ENCODE measurements around the gene PRB2.
"Not testable (repeated sequence)": the region's sequence is repeated elsewhere in the genome, so short reads cannot be mapped to it uniquely, and the experiment has no call there.

The PRB2 gene

GRCh38 chr12:11395467-11395866 lies at the start of gene PRB2:
TSS of gene PRB2 (minus strand) at chr12:11395567. CDS start at chr12:11395529, 38 bp downstream.
- POLR2A ChIA-PET (ENCODE audit: low non-redundant PET); H3K27ac ChIP-seq; CTCF ChIA-PET; DNase-seq (ENCODE audit: low spot score): not testable (repeated sequence)

- no peak for TF ChIP-seq CTCF (conservative IDR thresholded peaks at IDR 0.05; ENCODE audit: low read depth)
- ChIA-PET CTCF (no interaction called here), POLR2A (ENCODE audit: low non-redundant PET) (no interaction called here)
- no peak overlapping the region for H3K27ac ChIP-seq
- no peak for DNase-seq (ENCODE audit: low spot score)
Observed at GRCh38 chr12:11437966-11438365, 42.6 kb upstream of the PRB2 start.

GRCh38 chr12:11433664-11434063 lies 38.3 kb upstream of the PRB2 start:
- no peak for TF ChIP-seq CTCF (conservative IDR thresholded peaks at IDR 0.05; ENCODE audit: low read depth)
- CTCF ChIA-PET: no interaction called here
- DNase-seq (ENCODE audit: low spot score): no peak
- POLR2A ChIA-PET (ENCODE audit: low non-redundant PET): no interaction called here
- no peak overlapping the region for H3K27ac ChIP-seq

- no peak for TF ChIP-seq CTCF (conservative IDR thresholded peaks at IDR 0.05; ENCODE audit: low read depth)
- DNase-seq (ENCODE audit: low spot score): no peak
- CTCF ChIA-PET: no interaction called here
- POLR2A ChIA-PET (ENCODE audit: low non-redundant PET): no interaction called here
- H3K27ac ChIP-seq: no peak overlapping the region
Observed at GRCh38 chr12:11431486-11431885, 36.1 kb upstream of the PRB2 start.

GRCh38 chr12:11427341-11427740 lies 32.0 kb upstream of the PRB2 start:
- no peak for TF ChIP-seq CTCF (conservative IDR thresholded peaks at IDR 0.05; ENCODE audit: low read depth)
- DNase-seq (ENCODE audit: low spot score): no peak
- no peak overlapping the region for H3K27ac ChIP-seq
- ChIA-PET POLR2A (ENCODE audit: low non-redundant PET) (no interaction called here), CTCF (interaction anchor here (0.5 to 0.6 kb wide), 3 partner anchors 9 to 594 kb away, joined by 3 to 5 read pairs (median 3); no protein-coding TSS in a partner anchor)

- no peak for TF ChIP-seq CTCF (conservative IDR thresholded peaks at IDR 0.05; ENCODE audit: low read depth)
- no peak overlapping the region for H3K27ac ChIP-seq
- ChIA-PET CTCF (no interaction called here), POLR2A (ENCODE audit: low non-redundant PET) (no interaction called here)
- DNase-seq (ENCODE audit: low spot score): no peak
Observed at GRCh38 chr12:11412731-11413130, 17.4 kb upstream of the PRB2 start.

- TF ChIP-seq CTCF (conservative IDR thresholded peaks at IDR 0.05; ENCODE audit: low read depth): no peak
- CTCF ChIA-PET: interaction anchor here (0.7 kb wide), 2 partner anchors 19 to 94 kb away, joined by 3 read pairs; no protein-coding TSS in a partner anchor
- DNase-seq (ENCODE audit: low spot score): peak; percentile 9
- H3K27ac ChIP-seq: no peak overlapping the region
- POLR2A ChIA-PET (ENCODE audit: low non-redundant PET): no interaction called here
Observed at GRCh38 chr12:11408096-11408495, 12.7 kb upstream of the PRB2 start.

Measured in RWPE1 (cell line).